ENCODE measurements around the gene PREX1.

PREX1 gene

DNA sequence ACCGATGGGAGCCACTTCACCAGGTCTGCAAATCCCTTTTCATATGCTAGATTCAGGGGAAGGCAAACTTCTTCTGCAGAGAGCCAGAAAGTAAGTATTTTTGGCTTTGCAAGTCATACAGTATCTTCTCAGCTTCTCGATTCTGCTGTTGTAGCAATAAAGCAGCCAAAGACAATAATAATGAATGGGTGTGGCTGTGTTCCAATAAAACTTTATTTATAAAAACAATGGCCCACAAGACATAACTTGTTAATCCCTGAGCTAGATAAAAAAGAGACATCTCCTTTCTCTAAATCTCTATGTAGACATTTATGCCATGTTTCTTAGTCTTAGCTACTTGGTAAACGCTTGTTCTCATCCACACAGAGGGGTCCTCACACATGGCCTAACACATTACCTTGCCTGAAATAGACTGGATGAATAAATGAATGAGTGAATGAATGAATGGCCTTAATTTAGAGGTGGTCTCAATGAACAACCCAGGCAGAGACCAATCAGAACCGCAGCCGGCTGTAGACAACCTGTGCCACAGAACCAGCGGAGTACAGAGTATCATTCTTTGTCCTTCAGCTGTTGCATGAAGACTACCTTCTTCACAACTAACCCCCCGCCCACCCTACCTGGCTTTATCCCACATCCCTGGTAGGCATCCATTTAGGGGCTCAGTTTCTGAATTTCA is 13.5 kb upstream of the PREX1 start:
- TF ChIP-seq CTCF (conservative IDR thresholded peaks at IDR 0.05; ENCODE audit: low read length) = no peak
- no peak overlapping the region for H3K4me3 ChIP-seq (ENCODE audit: low read length)
- no peak for DNase-seq (ENCODE audit: low read depth)

DNA sequence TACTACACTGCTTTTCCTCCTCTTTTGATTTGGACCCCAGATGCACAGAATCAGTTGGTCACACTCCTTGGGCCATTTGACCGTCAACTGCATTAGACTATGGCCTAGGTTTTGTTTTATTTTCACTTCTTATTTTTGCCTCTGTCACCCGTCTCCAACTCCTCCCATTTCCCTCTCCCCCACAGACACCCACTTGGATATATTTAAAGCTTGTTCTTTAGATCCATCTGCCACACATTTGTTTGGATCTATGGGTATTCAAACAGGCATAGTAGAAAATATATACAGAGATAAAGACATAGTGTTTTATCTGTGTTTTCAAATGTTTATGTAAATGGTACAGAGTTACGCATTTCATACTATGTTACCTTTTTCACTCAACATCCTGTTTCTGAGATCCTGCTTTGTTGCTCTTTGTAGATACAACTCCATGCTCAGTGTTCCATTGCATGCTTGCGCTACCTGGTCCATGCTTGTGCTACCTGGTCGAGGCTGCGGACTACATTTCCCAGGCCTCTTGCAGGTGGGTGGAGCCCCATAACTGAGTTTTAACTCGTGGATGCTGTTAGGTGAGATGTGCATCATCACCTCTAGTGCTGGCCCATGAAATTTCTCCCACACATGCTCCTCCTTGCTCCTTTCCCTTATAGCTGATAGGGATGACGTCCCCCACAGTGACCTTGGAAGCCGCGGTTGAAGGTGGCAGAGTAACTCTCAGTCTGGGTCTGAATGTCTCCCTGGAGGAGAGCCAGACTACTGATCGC is 11.5 kb upstream of the PREX1 start:
- DNase-seq (ENCODE audit: low read depth) = no peak
- no peak for TF ChIP-seq CTCF (conservative IDR thresholded peaks at IDR 0.05; ENCODE audit: low read length)
- no peak overlapping the region for H3K4me3 ChIP-seq (ENCODE audit: low read length)

- DNase-seq (ENCODE audit: low read depth) = no peak
- no peak for TF ChIP-seq CTCF (conservative IDR thresholded peaks at IDR 0.05; ENCODE audit: low read length)
- H3K4me3 ChIP-seq (ENCODE audit: low read length) = no peak overlapping the region
Observed at GRCh38 chr20:48837014-48837413, 9.2 kb upstream of the PREX1 start.

- no peak for TF ChIP-seq CTCF (conservative IDR thresholded peaks at IDR 0.05; ENCODE audit: low read length)
- no peak for DNase-seq (ENCODE audit: low read depth)
- H3K4me3 ChIP-seq (ENCODE audit: low read length) = no peak overlapping the region
Observed at GRCh38 chr20:48835390-48835789, 7.6 kb upstream of the PREX1 start.

DNA sequence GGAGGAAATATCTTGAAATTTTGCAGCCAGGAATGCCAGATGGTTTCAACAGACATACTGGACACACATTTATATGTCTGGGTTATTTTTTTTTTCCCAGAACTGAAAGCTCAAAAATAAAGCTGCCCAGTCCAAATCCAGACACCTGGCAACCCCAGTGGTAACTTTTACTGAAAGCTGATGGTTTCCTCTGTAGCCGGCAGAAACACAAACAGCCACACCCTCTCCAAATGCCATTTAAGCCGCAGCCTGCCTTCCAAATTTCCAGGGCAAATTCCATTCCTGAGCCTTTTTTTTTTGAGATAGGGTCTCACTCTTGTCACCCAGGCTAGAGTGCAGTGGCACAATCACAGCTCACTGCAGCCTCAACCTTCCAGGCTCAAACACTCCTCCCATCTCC is 6.5 kb upstream of the PREX1 start:
- no peak overlapping the region for H3K4me3 ChIP-seq (ENCODE audit: low read length)
- DNase-seq (ENCODE audit: low read depth) = peak; percentile 22
- TF ChIP-seq CTCF (conservative IDR thresholded peaks at IDR 0.05; ENCODE audit: low read length) = no peak

DNA sequence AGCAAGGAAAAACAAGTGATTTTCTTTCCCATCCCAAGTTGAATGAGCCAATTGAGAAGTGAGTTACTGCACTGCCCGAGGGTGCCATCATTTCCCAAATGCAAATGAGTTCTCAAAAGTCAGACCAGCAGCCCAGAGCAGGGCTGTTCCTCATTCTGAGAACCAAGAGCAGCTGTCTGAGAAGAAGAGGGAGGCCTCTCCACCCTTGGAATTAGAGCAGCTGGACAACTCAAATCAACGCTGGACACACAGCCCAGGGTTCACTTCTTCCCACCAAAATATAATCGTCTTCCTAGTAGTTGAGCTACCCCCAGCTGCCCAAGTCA is 4.6 kb upstream of the PREX1 start:
- no peak overlapping the region for H3K4me3 ChIP-seq (ENCODE audit: low read length)
- TF ChIP-seq CTCF (conservative IDR thresholded peaks at IDR 0.05; ENCODE audit: low read length) = no peak
- DNase-seq (ENCODE audit: low read depth) = no peak

All from AG10803 (cell line).